Transverse colon (tissue), 4 donors: ENCODE results near the gene CARMIL1. TPM values are rescaled to one million over a fixed set of nuclear protein-coding genes. Genes with fewer than 3 reads are reported as not detected.
A peak's percentile ranks its signal among the peaks of the same experiment; 100 is the strongest.

Experiments used
- DNase-seq: peaks from one replicate; pipeline ENCODE4 v3.0.0-alpha.2; 2019
- H3K27ac ChIP-seq, 4 donors: fragments of 200-600 bp; sonication (generic); 2 replicates each; pipeline ENCODE4 v1.5.1; 2016 to 2018; ENCODE audit warnings: inconsistent platforms in 4 of 4
- H3K27me3 ChIP-seq: fragments of 200-600 bp; sonication (generic); 2 replicates; pipeline ENCODE4 v1.5.1; 2017; ENCODE audit warnings: inconsistent platforms
- H3K36me3 ChIP-seq, 4 donors: fragments of 200-600 bp; sonication (generic); 2 replicates each; pipeline ENCODE4 v1.5.1; 2017 to 2019; ENCODE audit warnings: inconsistent platforms in 4 of 4
- H3K4me1 ChIP-seq, 4 donors: fragments of 200-600 bp; sonication (generic); 2 replicates each; pipeline ENCODE4 v1.5.1; 2017 to 2020; ENCODE audit warnings: inconsistent platforms in 4 of 4
- H3K4me3 ChIP-seq, 4 donors: fragments of 200-600 bp; sonication (generic); 1 replicate in 1 of 4; 2 replicates in 3 of 4; pipeline versions ENCODE4 v1.5.1 to v1.6.1; 2017 to 2019; ENCODE audit warnings: inconsistent platforms in 4 of 4
- H3K9me3 ChIP-seq, 2 donors: fragments of 200-600 bp; sonication (generic); 2 replicates each; pipeline ENCODE4 v1.5.1; 2017 to 2019; ENCODE audit warnings: inconsistent platforms in 2 of 2
- EP300 ChIP-seq: sonication (generic); formaldehyde crosslinking; IDR thresholded peaks from one replicate; pipeline ENCODE4 v1.6.1; 2017; ENCODE audit warnings: antibody characterized with exemption, low read depth
- POLR2A ChIP-seq: fragments of 450-650 bp; IDR thresholded peaks from one replicate; pipeline ENCODE4 v1.6.1; 2016; ENCODE audit warnings: antibody characterized with exemption, mild to moderate bottlenecking, moderate library complexity
- POLR2AphosphoS5 ChIP-seq, 3 donors: sonication (generic); formaldehyde crosslinking; IDR thresholded peaks; one replicate each; pipeline ENCODE4 v1.6.1; 2016; ENCODE audit warnings: antibody characterized with exemption in 3 of 3
- WGBS, 2 donors: methylation state at CpG; one replicate each; pipeline ENCODE4 v1.1.5; 2018; ENCODE audit warnings: low coverage in 1 of 2; 5-methylcytosine and 5-hydroxymethylcytosine counted together
- in situ Hi-C, 4 donors: fragments of 200-750 bp; cut with MboI; loops; one replicate each; pipeline versions ENCODE4 v1.15.0 to v1.15.1; 2017; ENCODE audit warnings: low sequenced_read_pairs in 3 of 4, low pct_ligation_motif_present in 1 of 4, low pct_unique_long_range_greater_than_20kb in 1 of 4
- intact Hi-C: fragments of 100-400 bp; cut with DNase I; formaldehyde crosslinking; loops from one replicate; pipeline ENCODE4 v1.15.1; 2023; ENCODE audit warnings: low total_unique reads
- total RNA-seq, 4 donors: library from RNA; depleted of rRNA; stranded (reverse); fragments of >200 nt; gene quantifications; one replicate each; pipeline ENCODE4 v1.1.0, GENCODE V29; 2016
- TF ChIP-seq, protein P1 (sequence below), 5 experiments: fragments of 200-600 bp in 3 of 5; fragments of 450-650 bp in 2 of 5; sonication (generic) in 3 of 5; IDR thresholded peaks; 1 replicate in 2 of 5; 2 replicates in 3 of 5; pipeline ENCODE4 v1.5.1; 2016 to 2017; ENCODE audit warnings: antibody characterized with exemption in 5 of 5, inconsistent platforms in 3 of 5, mild to moderate bottlenecking in 2 of 5, moderate library complexity in 1 of 5

Gene CARMIL1
- 10 to 100 TPM; 25.1 to 93.5 (median 61.0) TPM for total RNA-seq

- Histone ChIP-seq H3K27ac (peak within 1 kb of the TSS; percentile 82 to 92 (median 84)), H3K4me3 (peak within 1 kb of the TSS; percentile 63 to 94 (median 78)), H3K27me3 (peaks cover 3% of the 10 kb centered on the region), H3K36me3 (no peaks in the 10 kb centered on the region), H3K9me3 (no peaks in the 10 kb centered on the region), H3K4me1 (peaks cover 11 to 48% (median 19%) of the 10 kb centered on the region in 4 donors)
- intact Hi-C loops (loop anchor here (10.0 kb wide), 1 partner anchor 326 kb away; no protein-coding TSS in a partner anchor), in situ Hi-C loops (no loop called here)
- peak; percentile 94 for DNase-seq
- 0% methylated on average over 64 of the region's 81 CpGs; no CpG with 5 or more reads in 1 of the 2 donors for WGBS, 2 donors
- TF ChIP-seq EP300 (no peak), POLR2AphosphoS5 (IDR thresholded peaks at IDR 0.05) (peak; percentile 24 to 81 (median 69)), POLR2A (peak; percentile 77)
- TF ChIP-seq, protein P1, sequence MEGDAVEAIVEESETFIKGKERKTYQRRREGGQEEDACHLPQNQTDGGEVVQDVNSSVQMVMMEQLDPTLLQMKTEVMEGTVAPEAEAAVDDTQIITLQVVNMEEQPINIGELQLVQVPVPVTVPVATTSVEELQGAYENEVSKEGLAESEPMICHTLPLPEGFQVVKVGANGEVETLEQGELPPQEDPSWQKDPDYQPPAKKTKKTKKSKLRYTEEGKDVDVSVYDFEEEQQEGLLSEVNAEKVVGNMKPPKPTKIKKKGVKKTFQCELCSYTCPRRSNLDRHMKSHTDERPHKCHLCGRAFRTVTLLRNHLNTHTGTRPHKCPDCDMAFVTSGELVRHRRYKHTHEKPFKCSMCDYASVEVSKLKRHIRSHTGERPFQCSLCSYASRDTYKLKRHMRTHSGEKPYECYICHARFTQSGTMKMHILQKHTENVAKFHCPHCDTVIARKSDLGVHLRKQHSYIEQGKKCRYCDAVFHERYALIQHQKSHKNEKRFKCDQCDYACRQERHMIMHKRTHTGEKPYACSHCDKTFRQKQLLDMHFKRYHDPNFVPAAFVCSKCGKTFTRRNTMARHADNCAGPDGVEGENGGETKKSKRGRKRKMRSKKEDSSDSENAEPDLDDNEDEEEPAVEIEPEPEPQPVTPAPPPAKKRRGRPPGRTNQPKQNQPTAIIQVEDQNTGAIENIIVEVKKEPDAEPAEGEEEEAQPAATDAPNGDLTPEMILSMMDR (IDR thresholded peaks at IDR 0.05): peak; percentile 61 to 75 (median 66)
These were observed at the start of gene CARMIL1 for GRCh38 chr6:25278914-25279747. Gene CARMIL1 (plus strand): TSS chr6:25279374. CDS start chr6:25279796, 422 bp downstream.

GRCh38 chr6:25229671-25230321 is 49.4 kb upstream of the CARMIL1 start:
- Histone ChIP-seq H3K9me3 (no peaks in the 10 kb centered on the region), H3K36me3 (no peaks in the 10 kb centered on the region), H3K27me3 (no peaks in the 10 kb centered on the region), H3K4me1 (peaks cover 0 to 5% (median 1%) of the 10 kb centered on the region in 4 donors), H3K4me3 (no peak overlapping the region), H3K27ac (no peak overlapping the region)
- intact Hi-C loops: no loop called here
- in situ Hi-C loops: no loop called here
- TF ChIP-seq POLR2A: no peak
- no peak for TF ChIP-seq POLR2AphosphoS5 (IDR thresholded peaks at IDR 0.05)
- TF ChIP-seq, protein P1 (IDR thresholded peaks at IDR 0.05): no peak
- no peak for TF ChIP-seq EP300
- no peak for DNase-seq
- 63 to 100% methylated on average over 1 of the region's 1 CpG for WGBS, 2 donors

DNA sequence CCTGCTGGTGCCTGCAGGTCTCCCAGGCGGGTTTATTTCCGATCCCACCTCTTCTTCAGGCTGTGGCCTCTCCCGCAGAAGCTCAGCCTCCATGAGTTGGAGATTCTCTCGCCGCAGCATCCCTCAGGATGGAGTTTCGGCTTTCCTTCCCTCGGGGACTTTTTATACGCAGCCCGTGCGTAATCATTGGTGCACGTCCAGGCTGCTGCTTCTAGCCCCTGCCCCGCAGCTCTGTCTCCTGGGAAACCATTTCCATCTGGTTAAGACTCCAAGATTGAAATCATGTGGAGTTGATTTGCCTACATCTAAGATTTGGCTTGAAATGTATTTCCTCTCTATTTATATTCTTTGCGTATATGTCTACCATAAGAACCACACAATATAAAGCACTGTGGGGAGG is 46.7 kb upstream of the CARMIL1 start:
- Histone ChIP-seq H3K27me3 (no peaks in the 10 kb centered on the region), H3K9me3 (no peaks in the 10 kb centered on the region), H3K27ac (no peak overlapping the region), H3K36me3 (no peaks in the 10 kb centered on the region), H3K4me1 (peaks cover 0 to 5% (median 1%) of the 10 kb centered on the region in 4 donors), H3K4me3 (no peak overlapping the region)
- intact Hi-C loops (no loop called here), in situ Hi-C loops (no loop called here)
- no peak for DNase-seq
- WGBS, 2 donors: 80 to 92% methylated on average over 4 to 13 of the region's 13 CpGs
- TF ChIP-seq, protein P1 (IDR thresholded peaks at IDR 0.05): no peak
- TF ChIP-seq POLR2AphosphoS5 (IDR thresholded peaks at IDR 0.05) (no peak), EP300 (no peak), POLR2A (no peak)

DNA sequence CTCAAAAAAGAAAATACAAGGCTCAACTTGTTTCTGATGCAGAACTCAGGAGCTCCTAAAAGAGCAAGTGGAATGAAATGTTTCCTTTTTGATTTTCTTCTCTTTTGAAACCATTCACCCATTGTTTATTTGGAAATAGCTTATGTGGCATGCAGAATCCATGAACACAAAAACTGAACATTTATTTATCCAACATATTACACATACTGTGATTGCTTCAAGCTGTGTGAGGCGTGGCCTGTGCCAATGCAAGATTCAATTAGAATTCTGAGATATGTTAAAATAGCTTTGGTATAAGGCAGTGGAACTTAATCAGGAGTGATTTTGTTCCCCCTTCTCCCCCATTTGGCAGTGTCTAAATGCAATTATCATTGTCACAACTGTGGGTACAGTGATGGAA is 45.9 kb upstream of the CARMIL1 start:
- Histone ChIP-seq H3K27me3 (no peaks in the 10 kb centered on the region), H3K36me3 (no peaks in the 10 kb centered on the region), H3K4me1 (peaks cover 0 to 5% (median 1%) of the 10 kb centered on the region in 4 donors), H3K9me3 (no peaks in the 10 kb centered on the region), H3K4me3 (no peak overlapping the region), H3K27ac (no peak overlapping the region)
- TF ChIP-seq, protein P1 (IDR thresholded peaks at IDR 0.05): no peak
- TF ChIP-seq POLR2AphosphoS5 (IDR thresholded peaks at IDR 0.05) (no peak), EP300 (no peak), POLR2A (no peak)
- intact Hi-C loops (no loop called here), in situ Hi-C loops (no loop called here)
- 86 to 100% methylated on average over 1 of the region's 1 CpG for WGBS, 2 donors
- no peak for DNase-seq
